ENCODE results near the gene UNC5CL.

The UNC5CL gene

GRCh38 chr6:41065550-41066026 is 26.6 kb upstream of the UNC5CL start:
- in situ Hi-C loops (cut with MboI; ENCODE audit: low sequenced_read_pairs): no loop called here

GRCh38 chr6:41064841-41065240 is 25.8 kb upstream of the UNC5CL start:
- in situ Hi-C loops (cut with MboI; ENCODE audit: low sequenced_read_pairs): no loop called here

- in situ Hi-C loops (cut with MboI; ENCODE audit: low sequenced_read_pairs): no loop called here
Observed at GRCh38 chr6:41063884-41064285, 24.9 kb upstream of the UNC5CL start.

- in situ Hi-C loops (cut with MboI; ENCODE audit: low sequenced_read_pairs): no loop called here
Observed at GRCh38 chr6:41062056-41062455, 23.0 kb upstream of the UNC5CL start.

- in situ Hi-C loops (cut with MboI; ENCODE audit: low sequenced_read_pairs): no loop called here
Observed at GRCh38 chr6:41061196-41061726, 22.2 kb upstream of the UNC5CL start.

- in situ Hi-C loops (cut with MboI; ENCODE audit: low sequenced_read_pairs): no loop called here
Observed at GRCh38 chr6:41059556-41059955, 20.5 kb upstream of the UNC5CL start.

GRCh38 chr6:41058783-41059181 is 19.8 kb upstream of the UNC5CL start:
- in situ Hi-C loops (cut with MboI; ENCODE audit: low sequenced_read_pairs): no loop called here

GRCh38 chr6:41056768-41057490 is 17.9 kb upstream of the UNC5CL start:
- in situ Hi-C loops (cut with MboI; ENCODE audit: low sequenced_read_pairs): no loop called here

- in situ Hi-C loops (cut with MboI; ENCODE audit: low sequenced_read_pairs): no loop called here
Observed at GRCh38 chr6:41055149-41055548, 16.1 kb upstream of the UNC5CL start.

- in situ Hi-C loops (cut with MboI; ENCODE audit: low sequenced_read_pairs): no loop called here
Observed at GRCh38 chr6:41054511-41054910, 15.5 kb upstream of the UNC5CL start.

- in situ Hi-C loops (cut with MboI; ENCODE audit: low sequenced_read_pairs): no loop called here
Observed at GRCh38 chr6:41053041-41053440, 14.0 kb upstream of the UNC5CL start, which contains the start of gene APOBEC2. APOBEC2 (plus strand) TSS chr6:41053202; CDS start chr6:41053348, 146 bp downstream.

GRCh38 chr6:41051873-41052272 is 12.9 kb upstream of the UNC5CL start:
- in situ Hi-C loops (cut with MboI; ENCODE audit: low sequenced_read_pairs): no loop called here

- in situ Hi-C loops (cut with MboI; ENCODE audit: low sequenced_read_pairs): no loop called here
Observed at GRCh38 chr6:41050536-41050935, 11.5 kb upstream of the UNC5CL start.

- in situ Hi-C loops (cut with MboI; ENCODE audit: low sequenced_read_pairs): no loop called here
Observed at GRCh38 chr6:41049955-41050354, 10.9 kb upstream of the UNC5CL start.

GRCh38 chr6:41049521-41049920 is 10.5 kb upstream of the UNC5CL start:
- in situ Hi-C loops (cut with MboI; ENCODE audit: low sequenced_read_pairs): no loop called here

GRCh38 chr6:41047745-41048732 is 9.0 kb upstream of the UNC5CL start:
- in situ Hi-C loops (cut with MboI; ENCODE audit: low sequenced_read_pairs): no loop called here

GRCh38 chr6:41047306-41047705 is 8.3 kb upstream of the UNC5CL start:
- in situ Hi-C loops (cut with MboI; ENCODE audit: low sequenced_read_pairs): no loop called here

GRCh38 chr6:41046084-41046483 is 7.1 kb upstream of the UNC5CL start:
- in situ Hi-C loops (cut with MboI; ENCODE audit: low sequenced_read_pairs): no loop called here

GRCh38 chr6:41045664-41046063 is 6.6 kb upstream of the UNC5CL start:
- in situ Hi-C loops (cut with MboI; ENCODE audit: low sequenced_read_pairs): no loop called here

- in situ Hi-C loops (cut with MboI; ENCODE audit: low sequenced_read_pairs): no loop called here
Observed at GRCh38 chr6:41043151-41043550, 4.1 kb upstream of the UNC5CL start.

Data from HL-60/S4 treated with phorbol 12-myristate 13-acetate at 8.2 ng/mL for 4 days and 3 days (cell line).